T-helper 2 cell treated with Interferon-gamma antibody and Interleukin-4, amounts not matched to agents 5 μg/mL and 100 μg/mL, for 36 hours (primary cell): ENCODE data around the gene OR10AD1.

ENCODE experiments used
- DNase-seq: peaks from one replicate; pipeline ENCODE4 v3.0.0; 2021; ENCODE audit warnings: low spot score
- H3K27ac Mint-ChIP-seq: one replicate; pipeline ENCODE4 v1.8.0; 2021; ENCODE audit warnings: mild to moderate bottlenecking, mixed read lengths
- H3K27me3 Mint-ChIP-seq: one replicate; pipeline ENCODE4 v1.8.0; 2021; ENCODE audit warnings: low read depth, mixed read lengths
- H3K36me3 Mint-ChIP-seq: one replicate; pipeline ENCODE4 v1.8.0; 2021; ENCODE audit warnings: low read depth, mixed read lengths
- H3K4me1 Mint-ChIP-seq: one replicate; pipeline ENCODE4 v1.8.0; 2021; ENCODE audit warnings: low read depth, mixed read lengths
- H3K4me3 Mint-ChIP-seq: one replicate; pipeline ENCODE4 v1.8.0; 2022; ENCODE audit warnings: mild to moderate bottlenecking, moderate library complexity, mixed read lengths
- H3K9me3 Mint-ChIP-seq: one replicate; pipeline ENCODE4 v1.8.0; 2021; ENCODE audit warnings: mixed read lengths

OR10AD1 gene

GRCh38 chr12:48183876-48184548 lies 19.1 kb downstream of the OR10AD1 start:
- peaks cover 12% of the 10 kb centered on the region for H3K4me1 Mint-ChIP-seq
- peaks cover 58% of the 10 kb centered on the region for H3K27me3 Mint-ChIP-seq
- no peaks in the 10 kb centered on the region for H3K9me3 Mint-ChIP-seq
- H3K36me3 Mint-ChIP-seq = no peaks in the 10 kb centered on the region
- H3K27ac Mint-ChIP-seq = no peak overlapping the region
- DNase-seq = no peak
- peak overlapping the region; percentile 50 for H3K4me3 Mint-ChIP-seq

GRCh38 chr12:48183091-48183875 lies 19.8 kb downstream of the OR10AD1 start, which contains the start of gene CCDC184:
Gene CCDC184 (plus strand): TSS chr12:48183644. CDS start chr12:48184123, 479 bp downstream.
- peak; percentile 67 for DNase-seq
- no peaks in the 10 kb centered on the region for H3K9me3 Mint-ChIP-seq
- H3K27me3 Mint-ChIP-seq = peaks cover 62% of the 10 kb centered on the region
- peaks cover 12% of the 10 kb centered on the region for H3K4me1 Mint-ChIP-seq
- no peaks in the 10 kb centered on the region for H3K36me3 Mint-ChIP-seq
- peak within 1 kb of the TSS; percentile 65 for H3K27ac Mint-ChIP-seq
- peak within 1 kb of the TSS; percentile 91 for H3K4me3 Mint-ChIP-seq

DNA sequence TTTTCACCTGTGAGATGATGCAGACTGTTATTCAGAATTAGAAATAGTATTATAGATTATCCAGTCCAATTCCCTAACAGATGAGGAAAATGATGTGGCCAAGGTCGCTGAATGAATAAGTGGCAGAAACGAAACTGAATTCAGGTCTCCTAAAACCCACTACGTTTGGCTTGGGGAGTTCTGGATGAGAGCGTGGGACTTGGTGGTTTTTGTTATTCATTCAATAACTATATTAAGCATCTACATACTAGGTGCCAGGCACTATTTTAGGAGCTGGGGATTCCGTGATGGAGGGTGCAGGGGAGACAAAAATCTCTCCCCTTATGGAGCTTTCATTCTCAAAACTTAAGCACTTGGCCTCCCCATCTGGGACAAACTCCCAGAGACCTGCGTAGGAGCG lies 20.5 kb downstream of the OR10AD1 start:
- Mint-ChIP-seq H3K9me3 (no peaks in the 10 kb centered on the region), H3K4me1 (peaks cover 12% of the 10 kb centered on the region), H3K36me3 (no peaks in the 10 kb centered on the region), H3K27ac (no peak overlapping the region), H3K4me3 (peak overlapping the region; percentile 91), H3K27me3 (peaks cover 62% of the 10 kb centered on the region)
- DNase-seq = no peak

DNA sequence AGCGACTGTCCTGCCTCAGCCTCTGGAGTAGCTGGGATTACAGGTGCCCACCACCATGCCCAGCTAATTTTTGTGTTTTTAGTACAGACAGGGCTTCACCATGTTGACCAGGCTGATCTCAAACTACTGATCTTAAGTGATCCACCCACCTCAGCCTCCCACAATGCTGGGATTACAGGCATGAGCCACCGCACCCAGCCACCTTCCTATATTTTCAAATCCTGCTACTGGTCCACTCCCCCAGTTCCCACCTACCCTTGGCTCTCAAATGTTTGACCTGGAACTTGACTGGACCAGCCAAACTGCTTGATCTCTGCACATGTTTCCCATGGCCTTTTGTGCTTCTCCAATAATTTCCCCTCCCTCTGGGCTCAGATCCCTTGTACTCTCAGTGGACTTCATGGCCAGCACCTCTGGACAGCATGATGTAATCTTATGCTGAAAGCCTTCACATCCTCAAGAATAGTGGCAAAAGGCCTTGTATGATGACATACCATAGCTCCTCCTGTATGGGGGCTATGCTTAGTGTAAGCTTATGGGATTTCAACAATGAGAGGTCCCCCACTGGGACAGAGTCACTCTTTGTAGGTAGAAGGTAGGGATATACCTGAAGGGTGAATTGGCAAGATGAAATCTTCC lies 22.1 kb downstream of the OR10AD1 start:
- Mint-ChIP-seq H3K4me3 (no peak overlapping the region), H3K27me3 (peaks cover 61% of the 10 kb centered on the region), H3K27ac (no peak overlapping the region)

GRCh38 chr12:48180424-48180823 lies 22.7 kb downstream of the OR10AD1 start:
- peaks cover 55% of the 10 kb centered on the region for H3K27me3 Mint-ChIP-seq
- peaks cover 19% of the 10 kb centered on the region for H3K4me1 Mint-ChIP-seq
- no peak overlapping the region for H3K4me3 Mint-ChIP-seq

More for the DNA sequence above, 22.1 kb downstream of the OR10AD1 start:
- no peaks in the 10 kb centered on the region for H3K36me3 Mint-ChIP-seq
- DNase-seq = no peak
- no peaks in the 10 kb centered on the region for H3K9me3 Mint-ChIP-seq
- H3K4me1 Mint-ChIP-seq = peaks cover 15% of the 10 kb centered on the region

DNA sequence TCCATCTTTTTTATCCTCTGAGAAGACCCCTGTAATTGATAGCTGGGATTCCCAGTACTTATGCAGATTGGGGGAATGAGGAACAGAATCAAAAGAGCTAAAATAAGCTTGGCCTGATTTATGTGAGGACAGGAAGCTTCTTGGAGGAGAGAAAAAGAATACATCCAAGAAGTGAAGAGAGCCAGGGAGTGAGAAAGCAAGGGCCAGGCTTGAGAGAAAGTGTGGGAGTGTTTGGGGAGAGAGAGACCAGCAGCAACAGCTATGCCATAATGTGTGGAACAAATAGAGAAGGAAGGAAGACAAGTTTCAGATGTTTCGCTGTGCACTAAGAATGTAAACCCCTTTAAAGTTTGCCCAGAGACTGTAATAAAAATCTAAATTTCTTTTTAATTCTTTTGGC lies 23.6 kb downstream of the OR10AD1 start:
- Mint-ChIP-seq H3K9me3 (no peaks in the 10 kb centered on the region), H3K4me3 (no peak overlapping the region), H3K4me1 (peaks cover 19% of the 10 kb centered on the region), H3K27me3 (peaks cover 46% of the 10 kb centered on the region), H3K27ac (no peak overlapping the region), H3K36me3 (no peaks in the 10 kb centered on the region)
- DNase-seq = no peak

More at GRCh38 chr12:48180424-48180823, 22.7 kb downstream of the OR10AD1 start:
- Mint-ChIP-seq H3K9me3 (no peaks in the 10 kb centered on the region), H3K27ac (no peak overlapping the region), H3K36me3 (no peaks in the 10 kb centered on the region)
- no peak for DNase-seq

GRCh38 chr12:48177982-48178381 lies 25.1 kb downstream of the OR10AD1 start:
- peaks cover 41% of the 10 kb centered on the region for H3K27me3 Mint-ChIP-seq
- H3K4me1 Mint-ChIP-seq = peaks cover 17% of the 10 kb centered on the region
- H3K36me3 Mint-ChIP-seq = no peaks in the 10 kb centered on the region
- no peak for DNase-seq
- no peak overlapping the region for H3K27ac Mint-ChIP-seq
- no peak overlapping the region for H3K4me3 Mint-ChIP-seq
- no peaks in the 10 kb centered on the region for H3K9me3 Mint-ChIP-seq

DNA sequence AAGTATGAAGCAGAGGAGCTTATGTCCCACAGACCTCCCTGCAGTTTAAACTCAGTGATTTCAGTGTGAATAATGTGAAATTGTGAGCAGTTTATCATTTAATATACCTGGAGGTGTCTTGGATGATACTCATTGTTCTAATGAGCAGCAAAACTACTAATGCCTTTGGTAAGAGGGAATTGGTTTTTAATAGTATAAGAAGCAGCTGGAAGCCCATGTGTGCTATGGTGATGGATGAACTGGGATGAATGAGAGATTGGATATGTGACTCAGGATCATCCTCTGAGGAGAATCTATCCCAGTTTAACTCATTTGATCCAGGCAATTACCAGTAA lies 26.7 kb downstream of the OR10AD1 start:
- Mint-ChIP-seq H3K4me3 (peak overlapping the region; percentile 69), H3K4me1 (peaks cover 12% of the 10 kb centered on the region), H3K9me3 (no peaks in the 10 kb centered on the region), H3K27me3 (peaks cover 32% of the 10 kb centered on the region), H3K36me3 (no peaks in the 10 kb centered on the region), H3K27ac (no peak overlapping the region)
- DNase-seq = no peak

GRCh38 chr12:48175613-48176416 lies 27.3 kb downstream of the OR10AD1 start:
- Mint-ChIP-seq H3K4me1 (peaks cover 12% of the 10 kb centered on the region), H3K36me3 (no peaks in the 10 kb centered on the region), H3K9me3 (no peaks in the 10 kb centered on the region), H3K27me3 (peaks cover 26% of the 10 kb centered on the region), H3K27ac (peak overlapping the region; percentile 67), H3K4me3 (peak overlapping the region; percentile 69)
- DNase-seq = no peak

DNA sequence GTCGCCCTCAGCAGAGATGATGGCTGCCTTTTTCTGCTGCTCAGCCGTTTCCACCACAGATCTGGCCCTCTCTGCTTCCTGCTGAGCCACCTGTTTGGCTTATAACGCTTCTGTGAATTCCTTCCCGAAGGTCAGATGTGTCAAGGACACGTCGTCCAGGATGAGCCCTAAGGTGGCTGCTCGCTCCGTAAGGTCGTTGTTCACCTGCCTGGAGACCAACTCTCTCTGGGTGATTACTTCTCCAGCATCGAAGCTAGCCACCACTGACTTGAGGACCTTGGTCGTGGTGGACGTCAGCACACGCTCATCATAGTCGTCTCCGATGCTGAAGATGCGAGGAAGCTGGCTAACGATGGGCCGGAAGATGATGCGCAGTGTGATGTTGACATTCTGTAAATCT lies 34.1 kb downstream of the OR10AD1 start:
- no peaks in the 10 kb centered on the region for H3K36me3 Mint-ChIP-seq
- no peaks in the 10 kb centered on the region for H3K9me3 Mint-ChIP-seq

GRCh38 chr12:48165089-48165981 lies 37.8 kb downstream of the OR10AD1 start:
- peaks cover 2% of the 10 kb centered on the region for H3K4me1 Mint-ChIP-seq
- H3K27me3 Mint-ChIP-seq = peaks cover 24% of the 10 kb centered on the region
- no peak overlapping the region for H3K27ac Mint-ChIP-seq

More for the DNA sequence above, 34.1 kb downstream of the OR10AD1 start:
- Mint-ChIP-seq H3K4me1 (peaks cover 2% of the 10 kb centered on the region), H3K4me3 (no peak overlapping the region), H3K27me3 (peaks cover 13% of the 10 kb centered on the region), H3K27ac (no peak overlapping the region)
- no peak for DNase-seq

DNA sequence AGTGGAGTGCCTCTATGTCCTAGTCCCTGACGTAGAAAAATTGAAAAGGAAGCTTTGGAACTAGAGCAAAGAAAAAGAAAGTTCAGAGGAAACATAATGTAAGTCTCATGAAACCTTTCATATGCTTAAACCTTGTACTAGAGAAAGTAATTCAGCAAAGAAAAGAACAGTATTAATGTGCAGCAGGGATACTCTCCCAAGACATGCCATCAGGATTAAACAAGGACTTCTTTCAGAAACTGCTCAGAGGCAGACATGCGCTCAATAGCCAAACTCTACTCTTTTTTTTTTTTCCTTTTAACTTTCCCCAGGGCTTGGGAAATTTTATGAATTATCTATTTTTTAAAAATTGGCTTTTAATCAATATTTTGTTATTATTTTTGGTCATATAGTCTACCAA lies 38.6 kb downstream of the OR10AD1 start:
- Mint-ChIP-seq H3K9me3 (no peaks in the 10 kb centered on the region), H3K36me3 (no peaks in the 10 kb centered on the region), H3K4me3 (no peak overlapping the region), H3K4me1 (peaks cover 2% of the 10 kb centered on the region), H3K27ac (no peak overlapping the region), H3K27me3 (peaks cover 24% of the 10 kb centered on the region)
- DNase-seq = no peak

More at GRCh38 chr12:48165089-48165981, 37.8 kb downstream of the OR10AD1 start:
- no peaks in the 10 kb centered on the region for H3K36me3 Mint-ChIP-seq
- DNase-seq = no peak
- no peaks in the 10 kb centered on the region for H3K9me3 Mint-ChIP-seq
- no peak overlapping the region for H3K4me3 Mint-ChIP-seq
